DMS53 (cell line): Measurements from ENCODE around the gene KLHL9.
"Not testable (repeated sequence)": the region's sequence is repeated elsewhere in the genome, so short reads cannot be mapped to it uniquely, and the experiment has no call there.

ENCODE experiments used
- DNase-seq: peaks from one replicate; lab custom pipeline; 2025; lab: John Stamatoyannopoulos, UW

The KLHL9 gene, protein sequence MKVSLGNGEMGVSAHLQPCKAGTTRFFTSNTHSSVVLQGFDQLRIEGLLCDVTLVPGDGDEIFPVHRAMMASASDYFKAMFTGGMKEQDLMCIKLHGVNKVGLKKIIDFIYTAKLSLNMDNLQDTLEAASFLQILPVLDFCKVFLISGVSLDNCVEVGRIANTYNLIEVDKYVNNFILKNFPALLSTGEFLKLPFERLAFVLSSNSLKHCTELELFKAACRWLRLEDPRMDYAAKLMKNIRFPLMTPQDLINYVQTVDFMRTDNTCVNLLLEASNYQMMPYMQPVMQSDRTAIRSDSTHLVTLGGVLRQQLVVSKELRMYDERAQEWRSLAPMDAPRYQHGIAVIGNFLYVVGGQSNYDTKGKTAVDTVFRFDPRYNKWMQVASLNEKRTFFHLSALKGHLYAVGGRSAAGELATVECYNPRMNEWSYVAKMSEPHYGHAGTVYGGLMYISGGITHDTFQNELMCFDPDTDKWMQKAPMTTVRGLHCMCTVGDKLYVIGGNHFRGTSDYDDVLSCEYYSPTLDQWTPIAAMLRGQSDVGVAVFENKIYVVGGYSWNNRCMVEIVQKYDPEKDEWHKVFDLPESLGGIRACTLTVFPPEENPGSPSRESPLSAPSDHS

DNA sequence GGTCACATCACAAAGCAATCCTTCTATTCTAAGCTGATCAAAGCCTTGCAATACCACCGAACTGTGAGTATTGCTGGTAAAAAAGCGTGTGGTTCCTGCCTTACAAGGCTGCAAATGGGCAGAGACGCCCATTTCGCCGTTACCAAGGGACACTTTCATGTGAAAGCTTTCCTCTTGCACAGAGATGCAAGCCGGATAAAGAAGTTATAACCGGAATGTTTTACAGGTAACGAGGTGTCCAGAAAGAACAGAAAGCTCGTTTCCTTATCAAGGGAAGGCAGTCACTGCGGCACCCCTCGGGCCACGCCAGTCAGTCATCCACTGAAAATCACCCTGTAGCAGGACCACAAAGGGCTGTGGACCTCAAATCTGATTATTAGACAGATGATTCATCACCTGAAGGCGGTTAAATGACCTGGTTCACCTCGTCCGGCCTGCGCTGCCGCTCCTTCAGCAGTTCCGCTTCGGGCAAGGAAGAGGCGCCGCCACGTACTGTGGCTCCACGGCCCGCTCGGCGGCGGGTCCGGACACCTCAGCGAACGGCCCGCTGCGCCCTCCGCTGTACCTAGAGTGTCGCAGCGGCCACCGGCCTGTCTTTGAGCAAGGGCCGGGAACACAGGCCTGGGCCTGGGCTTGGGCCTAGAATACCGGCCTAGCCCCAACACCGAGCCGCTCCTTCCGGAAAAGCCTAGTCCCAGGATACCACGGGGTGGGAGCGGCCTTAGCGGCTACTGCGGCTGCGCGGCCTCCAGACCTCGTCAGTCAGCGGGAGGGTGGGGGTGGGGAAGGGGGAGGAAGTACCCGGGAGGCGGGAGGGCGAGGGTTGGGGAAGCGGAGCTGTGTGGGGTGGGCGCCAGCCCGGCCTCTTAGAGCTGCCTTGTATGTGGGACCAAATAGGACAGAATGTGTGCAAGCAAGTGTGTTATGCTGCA lies at the start of gene KLHL9:
Gene KLHL9, minus strand, starts transcription at position 704 of the 932 bp plus-strand sequence. Its CDS starts 545 bp downstream, at position 159.
- peak; percentile 92 for DNase-seq

DNA sequence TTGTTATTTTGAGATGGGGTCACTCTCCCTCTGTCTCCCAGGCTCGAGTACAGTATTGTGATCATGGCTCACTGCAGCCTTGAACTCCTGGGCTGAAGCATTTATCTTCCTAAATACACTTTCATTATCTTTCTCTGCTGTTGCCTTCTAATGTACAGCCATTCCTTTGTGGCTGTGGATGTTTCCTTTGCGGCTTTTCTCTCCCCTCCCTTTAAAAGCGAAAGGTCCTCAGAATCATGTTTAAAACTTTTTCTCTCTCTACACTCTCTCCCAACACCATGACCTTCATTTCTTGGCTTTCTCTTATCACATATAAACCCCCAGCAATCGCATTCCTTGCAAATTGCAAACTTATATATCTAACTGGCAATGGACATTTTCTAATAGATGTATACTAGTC lies 48.4 kb upstream of the KLHL9 start:
- no peak for DNase-seq

DNA sequence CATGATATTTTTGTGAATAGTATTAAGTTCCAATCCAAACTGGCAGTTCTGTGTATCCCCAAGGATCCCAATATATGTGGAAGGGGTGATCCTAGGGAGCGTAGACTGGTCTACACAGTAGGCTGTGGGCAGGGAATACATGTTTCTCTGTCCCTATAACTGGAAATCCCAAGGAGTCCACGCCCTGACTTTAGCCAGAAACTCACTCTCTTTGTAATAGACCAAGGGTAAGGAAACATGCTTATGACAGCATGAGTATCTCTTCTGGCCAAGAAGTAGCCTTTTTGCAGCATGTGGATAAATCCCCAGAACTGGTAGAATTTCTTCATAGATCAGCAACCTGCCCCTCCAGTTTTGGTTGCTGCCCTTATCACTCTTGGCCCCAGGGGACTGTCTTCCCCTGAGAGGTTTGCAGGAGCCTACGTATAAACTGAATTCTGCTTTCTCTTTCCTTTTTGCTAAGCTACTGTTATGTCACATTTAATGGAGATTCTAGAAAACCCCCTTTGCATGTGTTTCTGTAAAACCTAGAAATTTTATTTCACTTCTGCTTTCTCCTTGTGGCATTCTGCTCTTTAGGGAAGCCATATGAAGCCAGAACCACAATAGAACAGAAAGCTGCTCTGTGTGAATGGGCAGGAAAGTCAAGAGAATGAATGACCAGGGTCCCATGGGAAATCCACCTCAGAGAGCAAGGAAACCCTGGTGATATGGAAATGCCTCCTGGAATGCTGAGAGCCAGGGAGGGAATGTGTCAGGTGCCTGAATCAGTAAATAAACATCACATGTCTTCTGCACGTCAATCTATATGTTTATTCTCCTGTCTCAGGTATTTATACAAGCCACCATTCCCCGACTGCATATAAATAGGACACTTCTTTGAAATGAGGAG lies 46.5 kb upstream of the KLHL9 start:
- DNase-seq: peak; percentile 89

DNA sequence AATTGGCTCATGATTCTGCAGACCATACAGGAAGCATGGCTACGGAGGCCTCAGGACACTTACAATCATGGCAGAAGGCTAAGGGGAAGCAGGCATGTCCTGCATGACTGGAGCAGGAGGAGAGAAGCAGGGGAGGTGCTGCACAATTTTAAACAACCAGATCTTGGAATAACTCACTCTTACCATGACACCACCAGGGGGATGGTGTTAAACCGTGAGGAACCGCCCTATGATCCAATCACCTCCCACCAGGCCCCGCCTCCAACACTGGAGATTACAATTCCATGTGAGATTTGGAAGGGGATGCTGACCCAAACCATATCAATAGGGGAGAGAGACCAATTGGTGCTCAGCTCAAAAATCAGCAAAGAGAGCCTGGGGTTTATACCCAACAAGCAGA lies 36.3 kb upstream of the KLHL9 start:
- DNase-seq: not testable (repeated sequence)

DNA sequence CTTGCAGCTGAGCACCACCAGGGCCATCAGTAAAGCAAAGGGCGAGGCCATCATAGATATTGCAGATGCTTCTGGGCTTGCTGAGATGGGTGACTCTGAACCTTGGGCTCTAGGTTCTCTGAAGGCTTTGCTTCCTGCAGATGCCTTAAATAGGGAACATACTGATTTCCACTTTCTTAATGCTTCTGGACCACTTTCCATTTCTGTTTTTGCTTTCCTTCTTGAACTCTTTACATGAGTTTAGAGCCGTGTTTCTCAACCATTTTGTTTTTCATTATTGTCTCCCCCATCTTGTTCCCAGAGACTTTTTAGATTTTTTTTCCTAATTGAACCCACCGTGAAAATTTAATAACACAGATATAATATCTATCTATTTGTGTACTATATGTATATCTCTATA lies 32.8 kb upstream of the KLHL9 start, which contains the start of gene IFNA13:
Gene IFNA13, minus strand, starts transcription at position 101 of the 400 bp plus-strand sequence. Its CDS starts 47 bp downstream, at position 54.
- no peak for DNase-seq

DNA sequence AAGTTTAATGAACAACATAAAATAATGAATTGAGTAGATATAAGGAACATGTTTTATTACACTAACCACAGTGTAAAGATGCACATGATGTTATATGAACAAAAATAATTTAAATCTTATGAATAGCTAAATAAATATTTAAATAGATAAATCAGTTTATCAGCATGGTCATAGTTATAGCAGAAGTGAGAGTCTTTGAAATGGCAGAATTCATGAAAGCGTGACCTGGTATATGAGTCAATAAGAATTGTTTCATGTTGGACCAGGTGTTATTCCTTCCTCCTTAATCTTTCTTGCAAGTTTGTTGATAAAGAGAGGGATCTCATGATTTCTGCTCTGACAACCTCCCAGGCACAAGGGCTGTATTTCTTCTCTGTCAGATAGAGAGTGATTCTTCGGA lies 32.0 kb upstream of the KLHL9 start:
- not testable (repeated sequence) for DNase-seq

DNA sequence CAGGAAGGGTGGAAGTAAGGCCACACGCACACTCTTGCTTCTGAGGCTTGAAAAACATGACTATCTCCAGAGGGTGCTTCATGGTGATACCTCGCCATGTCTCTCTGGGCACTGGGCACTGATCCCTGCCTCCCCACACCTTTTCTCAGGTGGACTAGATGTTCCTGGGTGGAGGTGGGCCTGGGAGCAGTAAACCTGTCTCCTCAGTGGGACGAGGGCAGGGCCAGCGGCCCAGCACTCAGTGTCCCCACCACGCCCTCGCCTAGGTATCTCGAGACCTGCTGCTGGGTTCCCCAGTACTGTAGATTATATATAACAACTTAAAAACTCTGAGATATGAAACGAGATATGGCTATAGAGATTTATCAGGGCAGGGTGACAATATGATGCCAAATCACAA lies 27.1 kb upstream of the KLHL9 start:
- no peak for DNase-seq

DNA sequence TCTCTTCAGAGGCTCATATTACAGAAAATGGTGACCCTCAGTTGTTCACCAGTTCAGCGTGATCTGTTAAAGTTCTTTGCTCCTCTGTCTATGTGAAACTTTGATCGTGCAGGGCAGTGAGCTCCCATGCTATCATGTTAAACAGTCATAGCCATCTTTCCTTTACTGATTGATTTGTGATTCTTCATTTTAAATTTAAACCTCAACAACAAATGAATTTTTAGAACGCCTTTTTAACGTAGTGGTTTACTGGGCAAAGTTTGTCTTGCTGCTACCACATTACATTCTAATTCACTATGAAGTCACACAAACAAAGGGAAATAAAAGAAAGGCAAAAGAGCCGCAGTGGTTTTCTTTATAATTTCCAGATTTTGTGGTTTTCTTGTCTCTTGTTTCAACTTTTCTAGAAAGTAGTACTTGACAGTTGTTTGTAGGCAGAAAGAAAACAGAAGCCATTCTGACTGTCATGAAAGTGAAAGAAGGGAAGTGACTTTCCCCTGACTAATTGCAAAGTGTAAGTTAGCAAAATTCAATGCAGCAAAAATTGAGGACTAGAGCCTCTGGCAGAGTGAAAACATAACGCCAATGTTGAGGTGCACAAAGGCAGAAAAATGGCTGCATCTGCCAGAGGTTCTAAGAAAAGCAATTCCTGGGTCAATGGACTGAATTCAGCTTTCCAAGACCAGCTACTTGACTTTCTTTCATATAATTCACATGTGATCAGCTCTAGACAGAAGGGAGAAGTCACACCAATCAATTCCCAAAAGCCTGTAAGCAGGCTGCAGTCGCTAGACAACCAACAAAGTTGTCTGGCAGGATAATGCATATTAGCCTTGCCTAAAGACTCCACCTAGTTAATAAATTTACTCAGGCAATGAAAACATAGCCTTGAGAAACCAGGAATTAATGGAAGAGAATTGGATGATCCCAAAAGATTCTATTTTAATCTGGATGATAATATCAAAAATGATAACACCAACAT lies 22.6 kb upstream of the KLHL9 start:
- no peak for DNase-seq

DNA sequence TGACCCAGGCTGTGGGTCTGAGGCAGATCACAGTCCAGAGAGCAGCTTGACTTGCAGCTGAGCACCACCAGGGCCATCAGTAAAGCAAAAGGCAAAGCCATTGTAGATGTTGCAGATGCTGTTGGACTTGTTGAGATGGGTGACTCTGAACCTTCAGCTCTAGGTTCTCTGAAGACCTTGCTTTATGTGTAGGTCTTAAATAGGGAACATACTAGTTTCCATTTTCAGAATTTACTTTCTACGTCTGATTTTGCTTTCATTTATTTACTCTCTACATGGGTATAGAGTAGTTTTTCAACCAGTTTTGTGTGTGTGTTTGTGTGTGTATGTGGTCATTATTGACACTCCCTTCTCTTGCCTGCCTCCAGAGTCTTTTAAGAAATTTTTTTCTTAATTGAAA lies 15.6 kb upstream of the KLHL9 start, which contains the start of gene IFNA6:
Gene IFNA6, minus strand, starts transcription at position 101 of the 400 bp plus-strand sequence. Its CDS starts 0 bp downstream, at position 101.
- DNase-seq: no peak

DNA sequence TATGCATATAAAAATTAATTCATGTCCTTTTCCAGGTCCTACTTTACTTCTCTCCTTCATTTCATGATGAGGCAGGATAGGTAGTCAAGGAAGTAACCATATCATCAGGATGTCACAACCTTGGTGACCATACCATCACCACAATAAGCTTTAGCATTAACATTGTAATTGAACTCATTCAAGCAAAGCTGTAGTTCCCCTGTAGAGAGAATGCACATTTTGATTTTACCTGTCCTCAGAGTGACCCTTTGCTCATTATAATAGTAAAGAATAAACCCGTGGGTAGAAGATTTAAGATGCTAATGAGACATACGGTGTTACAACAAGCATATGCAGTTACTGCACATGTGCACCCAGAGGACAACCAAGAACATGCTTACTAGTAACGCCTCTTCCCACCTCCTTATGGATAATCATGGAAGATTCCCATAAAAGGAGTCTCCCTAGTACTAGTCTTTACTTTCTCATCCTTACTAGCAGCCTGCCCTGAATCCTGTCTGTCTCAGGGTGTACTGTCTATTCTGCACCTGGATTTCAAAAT lies 13.3 kb upstream of the KLHL9 start:
- no peak for DNase-seq

DNA sequence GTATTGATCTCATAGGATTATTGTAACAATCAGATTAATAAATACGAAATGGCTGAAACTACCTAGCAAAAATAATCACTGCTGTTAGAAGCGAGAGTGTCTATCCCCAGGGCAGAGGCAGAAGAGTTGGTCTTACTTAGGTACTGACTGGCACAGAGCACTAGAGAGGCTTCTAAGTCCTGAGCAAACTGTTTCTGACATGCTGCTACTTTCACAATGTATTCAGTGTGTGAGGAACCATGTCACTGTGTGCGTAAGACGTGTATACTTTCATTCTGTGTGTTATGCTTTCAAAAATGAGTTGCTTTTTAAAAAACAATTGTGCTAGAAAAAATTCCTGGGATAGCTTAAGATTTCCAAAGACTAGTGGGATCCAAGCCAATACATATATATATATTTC lies 5.5 kb upstream of the KLHL9 start:
- no peak for DNase-seq

DNA sequence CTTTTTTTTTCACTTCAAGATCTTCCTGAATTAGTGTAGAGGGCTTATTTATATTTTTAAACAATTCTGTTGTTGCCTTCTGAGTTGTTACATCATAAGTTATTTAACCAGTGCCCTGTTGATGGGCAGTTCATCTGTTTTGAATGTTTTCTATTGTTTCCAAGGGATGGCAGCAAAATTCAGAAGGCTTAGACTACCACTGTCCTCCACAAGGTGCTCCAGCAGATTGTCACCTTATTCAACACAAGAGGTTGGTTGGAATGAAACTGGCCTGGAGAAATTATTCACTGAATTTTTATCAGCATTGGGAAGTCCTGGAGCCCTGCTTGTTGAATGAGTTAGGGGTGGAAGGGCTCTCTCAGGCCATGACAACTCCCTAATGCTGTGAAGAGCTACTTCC lies 1.3 kb upstream of the KLHL9 start:
- DNase-seq: peak; percentile 51

DNA sequence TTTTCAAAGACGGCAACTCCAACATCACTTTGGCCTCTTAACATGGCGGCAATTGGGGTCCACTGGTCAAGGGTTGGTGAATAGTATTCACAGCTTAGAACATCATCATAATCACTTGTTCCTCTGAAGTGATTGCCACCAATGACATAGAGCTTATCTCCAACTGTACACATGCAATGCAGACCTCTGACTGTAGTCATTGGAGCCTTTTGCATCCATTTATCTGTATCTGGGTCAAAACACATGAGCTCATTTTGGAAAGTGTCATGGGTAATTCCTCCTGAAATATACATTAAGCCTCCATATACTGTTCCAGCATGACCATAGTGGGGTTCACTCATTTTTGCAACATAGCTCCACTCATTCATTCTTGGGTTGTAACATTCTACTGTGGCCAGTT lies 2.0 kb downstream of the KLHL9 start:
- DNase-seq: no peak

DNA sequence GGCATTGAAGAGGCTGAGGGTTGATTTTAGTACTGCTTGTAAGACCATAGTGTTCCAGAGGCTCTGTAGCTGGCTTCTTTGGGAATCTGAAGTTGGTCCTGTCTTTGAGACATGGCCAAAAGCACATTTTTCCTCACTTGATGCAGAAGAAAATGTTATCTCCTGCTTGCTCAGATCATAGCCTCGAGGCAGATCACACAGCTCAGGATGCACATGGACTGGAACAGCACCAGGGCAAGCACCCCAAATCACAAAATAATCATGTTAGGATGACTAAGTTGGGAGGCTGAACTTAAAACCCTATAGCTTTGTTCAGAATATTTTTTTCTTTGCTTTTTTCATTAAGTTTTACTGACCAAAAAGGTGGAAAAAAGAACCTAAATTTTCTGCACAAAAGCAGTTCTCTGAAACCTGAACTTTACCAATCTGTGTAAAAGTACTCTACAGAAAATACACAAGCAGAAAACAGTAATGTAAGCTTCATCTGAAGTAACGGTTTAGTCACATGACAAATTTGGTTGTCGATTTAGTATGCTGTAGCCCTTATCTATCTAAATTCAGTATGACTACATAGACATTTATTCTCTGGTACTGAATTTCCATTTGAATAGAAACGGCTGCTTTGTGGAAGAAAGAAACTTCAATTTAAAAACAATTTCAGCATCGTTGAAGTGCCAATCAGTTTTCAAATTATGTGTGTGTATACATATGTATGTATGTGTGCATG lies 3.4 kb downstream of the KLHL9 start:
- no peak for DNase-seq

DNA sequence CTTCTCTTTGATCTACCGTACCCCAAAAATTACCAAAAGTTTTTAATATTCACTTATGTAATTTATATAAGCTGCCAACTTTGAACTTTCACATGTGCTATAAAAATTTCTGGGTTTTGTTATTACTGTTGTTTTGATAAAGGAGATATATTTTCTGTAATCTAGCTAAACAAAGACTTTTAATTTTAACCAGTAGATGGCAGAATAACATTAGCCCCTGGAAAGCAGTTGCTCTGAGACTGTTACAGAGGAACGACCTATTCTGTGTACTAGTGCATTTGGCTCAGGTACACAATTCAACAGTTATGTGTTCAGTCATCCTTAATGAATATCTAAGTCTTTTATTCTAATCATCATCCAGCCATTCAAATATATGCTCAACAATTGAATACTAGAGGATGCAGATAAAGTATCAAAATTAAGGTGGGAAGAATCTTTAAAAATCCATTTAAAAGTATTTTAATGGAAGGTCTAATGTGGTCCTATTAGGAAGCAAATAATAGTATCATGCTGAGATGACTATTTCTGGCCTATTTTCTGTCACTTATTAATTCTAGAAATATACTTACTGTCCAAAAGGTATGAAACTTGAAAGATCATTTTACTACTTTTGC lies 8.6 kb downstream of the KLHL9 start:
- peak; percentile 69 for DNase-seq

DNA sequence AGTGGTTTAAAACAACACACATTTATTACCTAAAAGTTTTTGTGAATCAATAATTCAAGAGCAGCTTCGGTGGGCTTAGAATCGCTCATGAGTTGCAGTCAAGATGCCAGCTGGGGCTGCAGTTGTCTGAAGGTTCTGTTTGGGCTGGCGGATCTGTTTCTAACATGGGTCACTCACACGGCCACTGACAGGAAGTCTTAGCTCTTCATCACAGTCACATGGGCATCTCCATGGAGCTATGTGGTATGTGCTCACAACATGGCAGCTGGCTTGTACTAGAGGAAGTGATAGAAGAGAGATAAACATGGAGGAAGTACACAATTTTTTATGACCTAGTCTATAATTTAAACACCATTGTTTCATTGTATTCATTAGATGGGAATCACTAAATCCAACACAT lies 11.2 kb downstream of the KLHL9 start:
- DNase-seq: peak; percentile 17

DNA sequence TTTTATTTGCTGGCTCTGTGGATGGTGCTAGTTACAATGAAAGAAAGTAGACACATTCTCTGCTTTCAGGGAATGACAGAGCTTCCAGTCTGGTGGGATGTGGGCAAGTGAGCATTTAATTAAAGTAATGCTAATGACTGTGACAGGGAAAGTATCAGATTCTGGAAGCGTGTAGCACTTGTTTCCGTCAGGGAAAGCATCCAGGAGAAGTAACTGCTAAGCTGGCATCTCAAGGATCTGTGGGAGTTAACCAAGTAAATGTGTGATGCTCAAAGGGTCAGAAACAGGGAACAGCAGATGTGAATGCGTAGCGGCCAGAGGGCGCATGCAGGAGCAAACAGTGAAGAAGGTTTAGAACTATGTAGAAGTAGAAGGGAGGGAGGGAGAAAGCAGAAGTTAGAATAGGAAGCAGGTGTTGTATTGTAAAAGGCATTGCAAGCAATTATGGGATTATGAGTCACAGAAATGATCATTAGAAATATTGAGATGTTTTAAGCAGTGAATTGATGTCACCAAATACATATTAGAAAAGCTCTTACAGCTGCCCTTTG lies 12.2 kb downstream of the KLHL9 start:
- no peak for DNase-seq

DNA sequence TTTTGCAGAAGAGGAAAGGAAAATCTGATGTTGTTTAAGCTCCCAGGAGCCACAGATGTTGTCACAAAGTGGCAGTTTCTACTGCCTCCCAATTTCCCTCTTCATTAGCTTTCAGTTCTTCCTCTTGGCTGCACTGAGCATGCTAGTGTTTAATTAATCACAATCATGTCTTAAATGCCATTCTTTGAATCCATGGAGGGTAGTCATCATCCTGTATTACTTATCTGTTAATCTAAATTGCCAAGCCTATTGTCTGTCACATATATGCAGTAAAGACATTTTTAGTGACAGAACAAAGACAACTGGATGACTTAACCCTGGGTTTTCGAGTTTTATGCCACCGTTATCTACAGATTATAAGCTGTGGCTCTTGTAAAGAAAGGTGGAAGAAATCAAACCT lies 14.7 kb downstream of the KLHL9 start:
- DNase-seq: no peak
